CD4-positive, alpha-beta T cell treated with Interleukin-10 for 1 hour (primary cell): Measurements from ENCODE around the gene UBR2.
"Not testable (repeated sequence)": the region's sequence is repeated elsewhere in the genome, so short reads cannot be mapped to it uniquely, and the experiment has no call there.

ENCODE experiments used
- DNase-seq: peaks from one replicate; pipeline ENCODE4 v3.0.0-alpha.2; 2020

UBR2 gene

GRCh38 chr6:42733867-42734481 is 170.1 kb downstream of the UBR2 start:
- DNase-seq: not testable (repeated sequence)

DNA sequence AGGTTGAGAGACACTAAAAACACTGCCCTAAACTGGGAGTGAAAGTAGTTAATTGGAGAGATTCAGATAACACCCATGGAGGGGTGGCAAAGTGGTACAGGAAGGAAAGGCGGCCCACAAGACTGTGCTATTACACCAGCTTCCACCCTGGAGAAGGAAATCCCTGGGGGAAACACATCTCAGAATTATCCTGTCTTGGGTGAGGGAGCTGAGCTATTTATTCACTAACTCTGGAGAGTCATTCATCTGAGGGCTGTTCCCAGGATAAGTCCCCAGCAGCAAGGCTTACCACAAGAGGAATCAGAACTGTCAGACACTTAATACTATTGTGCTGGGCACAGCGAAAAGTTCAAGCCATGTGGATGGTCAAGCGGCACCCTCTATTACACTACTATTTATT is 172.1 kb downstream of the UBR2 start:
- DNase-seq: no peak

DNA sequence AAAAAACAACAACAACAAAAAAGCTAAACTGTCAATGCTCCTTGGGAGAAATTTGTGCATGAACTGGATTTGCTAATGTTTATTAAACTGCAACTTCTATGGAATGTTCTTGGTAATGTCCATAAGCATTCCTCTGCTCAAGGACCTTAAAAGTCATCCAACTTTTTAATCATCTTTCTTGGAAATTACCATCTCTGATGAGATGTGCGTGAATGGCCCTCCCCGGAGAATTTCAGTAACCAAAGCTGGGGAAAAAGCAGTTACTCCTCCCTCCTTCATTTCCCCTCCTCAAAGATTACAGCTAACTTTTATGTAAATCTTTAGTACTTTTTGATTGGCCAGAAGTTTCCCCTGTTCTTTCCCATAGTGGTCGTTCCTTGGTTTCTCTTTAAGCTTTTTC is 176.9 kb downstream of the UBR2 start:
- DNase-seq: no peak

DNA sequence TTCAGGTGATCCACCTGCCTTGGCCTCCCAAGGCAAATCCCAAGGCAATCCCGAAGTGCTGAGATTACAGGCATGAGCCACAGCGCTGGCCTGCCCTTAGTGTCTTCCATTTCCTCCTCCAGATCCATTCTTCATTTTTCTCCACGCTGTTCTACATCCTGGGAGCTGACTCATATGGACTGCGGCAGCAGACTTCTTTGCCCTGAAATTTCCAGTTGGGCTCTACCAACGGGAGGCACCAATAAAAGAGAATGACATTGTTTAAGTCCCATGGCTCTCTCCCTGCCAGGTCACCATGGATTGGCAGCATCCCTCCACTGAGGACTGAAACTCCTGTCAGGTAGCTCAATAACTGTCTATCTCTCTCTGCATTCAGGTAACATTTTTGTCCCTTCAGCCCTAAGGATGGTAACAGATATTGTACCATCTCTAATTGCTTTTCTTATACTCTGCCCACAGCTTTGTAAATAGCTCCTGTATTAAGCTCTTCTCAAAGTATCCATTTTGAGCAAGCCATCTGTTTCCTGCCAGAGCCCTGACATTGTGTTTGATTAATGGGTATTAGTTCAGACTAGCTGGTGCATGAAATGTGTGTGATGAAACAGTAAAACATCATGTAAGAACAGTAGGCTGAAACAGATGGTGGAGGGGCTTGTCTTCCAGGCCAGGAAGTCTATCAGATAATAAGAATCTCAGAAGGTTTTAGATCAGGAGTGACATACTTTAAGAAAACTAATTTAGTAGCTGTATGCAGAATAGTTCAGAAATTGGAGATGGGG is 178.5 kb downstream of the UBR2 start:
- DNase-seq: no peak
